NCI-H2107 treated with DMSO at 0.1 percent for 48 hours (cell line): ENCODE results near the gene PAWR.
A peak's percentile ranks its signal among the peaks of the same experiment; 100 is the strongest.
"Not testable (repeated sequence)": the region's sequence is repeated elsewhere in the genome, so short reads cannot be mapped to it uniquely, and the experiment has no call there.

Source experiments
- DNase-seq: peaks from one replicate; lab custom pipeline; 2025; ENCODE audit not compliant: unreplicated experiment; lab: John Stamatoyannopoulos, UW

Gene PAWR

GRCh38 chr12:79596719-79597350, 93.9 kb downstream of the PAWR start:
- no peak for DNase-seq

- DNase-seq, result no peak
Observed at GRCh38 chr12:79595273-79595672, 95.5 kb downstream of the PAWR start.

- no peak for DNase-seq
Observed at GRCh38 chr12:79592865-79593264, 97.9 kb downstream of the PAWR start.

- DNase-seq, result no peak
Observed at GRCh38 chr12:79591988-79592387, 98.8 kb downstream of the PAWR start.

- DNase-seq, result no peak
Observed at GRCh38 chr12:79590751-79591150, 100.0 kb downstream of the PAWR start.

- DNase-seq, result no peak
Observed at GRCh38 chr12:79587368-79587767, 103.4 kb downstream of the PAWR start.

GRCh38 chr12:79585147-79585546, 105.6 kb downstream of the PAWR start:
- no peak for DNase-seq

- DNase-seq, result no peak
Observed at GRCh38 chr12:79573820-79574219, 116.9 kb downstream of the PAWR start.

- DNase-seq, result no peak
Observed at GRCh38 chr12:79569679-79570078, 121.1 kb downstream of the PAWR start.

GRCh38 chr12:79567175-79567563, 123.6 kb downstream of the PAWR start:
- no peak for DNase-seq

- no peak for DNase-seq
Observed at GRCh38 chr12:79566452-79567174, 124.2 kb downstream of the PAWR start.

- DNase-seq, result not testable (repeated sequence)
Observed at GRCh38 chr12:79564727-79565350, 125.9 kb downstream of the PAWR start.

- no peak for DNase-seq
Observed at GRCh38 chr12:79563021-79563740, 127.6 kb downstream of the PAWR start.

GRCh38 chr12:79561401-79562132, 129.2 kb downstream of the PAWR start:
- DNase-seq, result no peak

GRCh38 chr12:79560225-79560889, 130.4 kb downstream of the PAWR start:
- DNase-seq, result no peak

- DNase-seq, result no peak
Observed at GRCh38 chr12:79559591-79559990, 131.2 kb downstream of the PAWR start.

- DNase-seq, result no peak
Observed at GRCh38 chr12:79558924-79559469, 131.8 kb downstream of the PAWR start.

GRCh38 chr12:79557690-79558315, 133.0 kb downstream of the PAWR start:
- DNase-seq, result no peak

- DNase-seq, result peak; percentile 50
Observed at GRCh38 chr12:79555028-79555925, 135.5 kb downstream of the PAWR start.
